HepG2 (cell line): ENCODE results near the gene CDCP2. TPM values are rescaled to one million over a fixed set of nuclear protein-coding genes. Genes with fewer than 3 reads are reported as not detected.

Experiments used
- ELF1 ChIP-seq: sonication (generic); formaldehyde crosslinking; IDR thresholded peaks from 2 replicates; pipeline ENCODE4 v1.4.0; 2020; ENCODE audit warnings: missing genetic modification reagents
- FOXA1 ChIP-seq, 2 experiments: fragments of 450-650 bp in 1 of 2; sonication (generic) in 1 of 2; formaldehyde crosslinking in 1 of 2; IDR thresholded peaks; 2 replicates each; pipeline versions ENCODE4 v1.4.0 to v1.6.1; 2016 to 2020; ENCODE audit warnings: missing genetic modification reagents in 1 of 2
- FOXO1 ChIP-seq: sonication (generic); formaldehyde crosslinking; IDR thresholded peaks from 2 replicates; pipeline ENCODE4 v1.4.0; 2020; ENCODE audit warnings: missing genetic modification reagents
- IRX3 ChIP-seq: sonication (generic); formaldehyde crosslinking; IDR thresholded peaks from 2 replicates; pipeline ENCODE4 v1.8.1; 2023; ENCODE audit warnings: mild to moderate bottlenecking, low read depth, missing genetic modification reagents, borderline replicate concordance
- RAD21 ChIP-seq: fragments of 450-650 bp; formaldehyde crosslinking; IDR thresholded peaks from 2 replicates; pipeline ENCODE4 v1.5.0; 2020; ENCODE audit warnings: mild to moderate bottlenecking
- STAG1 ChIP-seq: sonication (generic); formaldehyde crosslinking; IDR thresholded peaks from 2 replicates; pipeline ENCODE4 v1.4.0; 2020; ENCODE audit warnings: missing genetic modification reagents
- THAP9 ChIP-seq: sonication (generic); formaldehyde crosslinking; IDR thresholded peaks from 2 replicates; pipeline ENCODE4; 2020; ENCODE audit warnings: missing genetic modification reagents, mild to moderate bottlenecking, borderline replicate concordance
- XRCC5 ChIP-seq: fragments of 200-400 bp; formaldehyde crosslinking; optimal IDR thresholded peaks from 2 replicates; pipeline ENCODE3; 2017; ENCODE audit warnings: mild to moderate bottlenecking, low read length
- ZFX ChIP-seq: sonication (generic); formaldehyde crosslinking; IDR thresholded peaks from 2 replicates; pipeline ENCODE4 v1.4.0; 2020; ENCODE audit warnings: mild to moderate bottlenecking, low read depth, missing genetic modification reagents, moderate library complexity
- ZNF567 ChIP-seq: sonication (generic); formaldehyde crosslinking; IDR thresholded peaks from 2 replicates; pipeline ENCODE4 v1.8.1; 2023; ENCODE audit warnings: mild to moderate bottlenecking, missing genetic modification reagents, borderline replicate concordance
- ZNF616 ChIP-seq: sonication (generic); formaldehyde crosslinking; IDR thresholded peaks from 2 replicates; pipeline ENCODE4 v1.5.0; 2020; ENCODE audit warnings: low read depth, mild to moderate bottlenecking, missing genetic modification reagents
- ZNF674 ChIP-seq: sonication (generic); formaldehyde crosslinking; IDR thresholded peaks from 2 replicates; pipeline ENCODE4 v1.5.0; 2020; ENCODE audit warnings: low read depth, mild to moderate bottlenecking, missing genetic modification reagents
- ZUFSP ChIP-seq: sonication (generic); formaldehyde crosslinking; IDR thresholded peaks from 2 replicates; pipeline ENCODE4 v1.9.0; 2021; ENCODE audit warnings: missing genetic modification reagents, mild to moderate bottlenecking, borderline replicate concordance
- polyA plus RNA-seq, 8 experiments: library from polyadenylated mRNA; depleted of rRNA in 3 of 8; stranded (reverse) in 7 of 8; unstranded in 1 of 8; fragments of >200 nt; fragmentation: Illumina TruSeq in 4 of 8; extraction: Trizol in 4 of 8; gene quantifications; 2 replicates each; pipeline versions ENCODE4 v1.2.1 to v1.2.3, GENCODE V29; 2011 to 2016; ENCODE audit warnings: low read depth in 4 of 8, missing spikeins in 1 of 8, mixed read lengths in 1 of 8; ENCODE audit not compliant: insufficient read depth in 1 of 8
- total RNA-seq, 5 experiments: library from RNA; depleted of rRNA; stranded (reverse); fragments of >200 nt; fragmentation: Illumina TruSeq; extraction: Trizol; gene quantifications; 2 replicates each; pipeline ENCODE4 v1.2.3, GENCODE V29; 2016; ENCODE audit warnings: low read depth in 1 of 5
- TF ChIP-seq, protein P1 (sequence below): IDR thresholded peaks from 2 replicates; pipeline ENCODE4 v1.6.1; 2016; ENCODE audit warnings: low read depth, borderline replicate concordance
- TF ChIP-seq, protein P2 (sequence below): sonication (generic); IDR thresholded peaks from 2 replicates; pipeline ENCODE4 v1.6.1; 2016; ENCODE audit warnings: low read depth, borderline replicate concordance
- TF ChIP-seq, protein P3 (sequence below): sonication (generic); formaldehyde crosslinking; IDR thresholded peaks from 2 replicates; pipeline ENCODE4 v1.9.0; 2022; ENCODE audit warnings: missing genetic modification reagents, mild to moderate bottlenecking, borderline replicate concordance

Gene CDCP2
- total and polyA plus RNA-seq, 2 of the 13 experiments (the other 11 are each of a cell fraction or from before 2014, with no cell fraction given) = not detected

- TF ChIP-seq THAP9 (peak; percentile 42; the same call in 1 of the 2 replicates), RAD21 (0 out of 2 replicates have a peak, but pooled peaks have one; percentile 45), ZNF567 (0 out of 2 replicates have a peak, but pooled peaks have one; percentile 45), STAG1 (CRISPR knock-in tag) (peak; percentile 78), FOXO1 (CRISPR knock-in tag) (peak; percentile 35; the same call in 1 of the 2 replicates), ZNF674 (CRISPR knock-in tag) (no peak), ZFX (peak; percentile 48; the same call in 1 of the 2 replicates), XRCC5 (peak; percentile 32), ZUFSP (CRISPR knock-in tag) (no peak), FOXA1 (IDR thresholded peaks at IDR 0.05) (no peak), FOXA1 (CRISPR knock-in tag; IDR thresholded peaks at IDR 0.05) (peak; percentile 95), ZNF616 (no peak), IRX3 (CRISPR knock-in tag) (no peak), ELF1 (CRISPR knock-in tag) (peak; percentile 39; the same call in 1 of the 2 replicates)
- TF ChIP-seq, protein P1, sequence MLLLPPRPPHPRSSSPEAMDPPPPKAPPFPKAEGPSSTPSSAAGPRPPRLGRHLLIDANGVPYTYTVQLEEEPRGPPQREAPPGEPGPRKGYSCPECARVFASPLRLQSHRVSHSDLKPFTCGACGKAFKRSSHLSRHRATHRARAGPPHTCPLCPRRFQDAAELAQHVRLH (CRISPR knock-in tag) = no peak
- TF ChIP-seq, protein P2, sequence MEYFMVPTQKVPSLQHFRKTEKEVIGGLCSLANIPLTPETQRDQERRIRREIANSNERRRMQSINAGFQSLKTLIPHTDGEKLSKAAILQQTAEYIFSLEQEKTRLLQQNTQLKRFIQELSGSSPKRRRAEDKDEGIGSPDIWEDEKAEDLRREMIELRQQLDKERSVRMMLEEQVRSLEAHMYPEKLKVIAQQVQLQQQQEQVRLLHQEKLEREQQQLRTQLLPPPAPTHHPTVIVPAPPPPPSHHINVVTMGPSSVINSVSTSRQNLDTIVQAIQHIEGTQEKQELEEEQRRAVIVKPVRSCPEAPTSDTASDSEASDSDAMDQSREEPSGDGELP = peak; percentile 20; the same call in 1 of the 2 replicates
- TF ChIP-seq, protein P3, sequence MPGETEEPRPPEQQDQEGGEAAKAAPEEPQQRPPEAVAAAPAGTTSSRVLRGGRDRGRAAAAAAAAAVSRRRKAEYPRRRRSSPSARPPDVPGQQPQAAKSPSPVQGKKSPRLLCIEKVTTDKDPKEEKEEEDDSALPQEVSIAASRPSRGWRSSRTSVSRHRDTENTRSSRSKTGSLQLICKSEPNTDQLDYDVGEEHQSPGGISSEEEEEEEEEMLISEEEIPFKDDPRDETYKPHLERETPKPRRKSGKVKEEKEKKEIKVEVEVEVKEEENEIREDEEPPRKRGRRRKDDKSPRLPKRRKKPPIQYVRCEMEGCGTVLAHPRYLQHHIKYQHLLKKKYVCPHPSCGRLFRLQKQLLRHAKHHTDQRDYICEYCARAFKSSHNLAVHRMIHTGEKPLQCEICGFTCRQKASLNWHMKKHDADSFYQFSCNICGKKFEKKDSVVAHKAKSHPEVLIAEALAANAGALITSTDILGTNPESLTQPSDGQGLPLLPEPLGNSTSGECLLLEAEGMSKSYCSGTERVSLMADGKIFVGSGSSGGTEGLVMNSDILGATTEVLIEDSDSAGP (CRISPR knock-in tag) = peak; percentile 35; the same call in 1 of the 2 replicates
Measured at GRCh38 chr1:54125386-54126070, 27.3 kb downstream of the CDCP2 start (continued).
